ENCODE data around the gene ATP1A4.

DNA sequence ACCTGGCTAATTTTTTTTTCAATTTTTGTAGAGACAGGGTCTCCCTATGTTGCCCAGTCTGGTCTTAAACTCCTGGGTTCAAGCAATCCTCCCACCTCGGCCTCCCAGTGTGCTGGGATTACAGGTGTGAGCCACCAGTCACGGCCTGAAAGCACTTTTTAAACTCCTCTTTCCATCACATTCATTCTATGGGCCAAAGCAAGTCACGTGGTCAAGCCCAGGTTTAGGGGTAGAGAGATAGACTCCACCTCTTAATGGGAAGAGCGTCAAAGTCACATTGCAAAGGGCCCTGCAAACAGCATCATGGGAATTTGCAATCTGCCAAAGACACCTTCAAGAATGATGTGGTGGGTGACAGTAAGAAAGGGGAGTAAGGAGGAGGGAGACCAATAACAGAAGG, 7.1 kb downstream of the ATP1A4 start:
- TF ChIP-seq, protein P1, sequence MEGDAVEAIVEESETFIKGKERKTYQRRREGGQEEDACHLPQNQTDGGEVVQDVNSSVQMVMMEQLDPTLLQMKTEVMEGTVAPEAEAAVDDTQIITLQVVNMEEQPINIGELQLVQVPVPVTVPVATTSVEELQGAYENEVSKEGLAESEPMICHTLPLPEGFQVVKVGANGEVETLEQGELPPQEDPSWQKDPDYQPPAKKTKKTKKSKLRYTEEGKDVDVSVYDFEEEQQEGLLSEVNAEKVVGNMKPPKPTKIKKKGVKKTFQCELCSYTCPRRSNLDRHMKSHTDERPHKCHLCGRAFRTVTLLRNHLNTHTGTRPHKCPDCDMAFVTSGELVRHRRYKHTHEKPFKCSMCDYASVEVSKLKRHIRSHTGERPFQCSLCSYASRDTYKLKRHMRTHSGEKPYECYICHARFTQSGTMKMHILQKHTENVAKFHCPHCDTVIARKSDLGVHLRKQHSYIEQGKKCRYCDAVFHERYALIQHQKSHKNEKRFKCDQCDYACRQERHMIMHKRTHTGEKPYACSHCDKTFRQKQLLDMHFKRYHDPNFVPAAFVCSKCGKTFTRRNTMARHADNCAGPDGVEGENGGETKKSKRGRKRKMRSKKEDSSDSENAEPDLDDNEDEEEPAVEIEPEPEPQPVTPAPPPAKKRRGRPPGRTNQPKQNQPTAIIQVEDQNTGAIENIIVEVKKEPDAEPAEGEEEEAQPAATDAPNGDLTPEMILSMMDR (conservative IDR thresholded peaks at IDR 0.05; ENCODE audit: low read length): no peak
- TF ChIP-seq EZH2phosphoT487 (IDR thresholded peaks at IDR 0.05; ENCODE audit: borderline replicate concordance, low read depth, low read length): no peak

All from OCI-LY7 (cell line).